HepG2 (cell line): Measurements from ENCODE around the gene AKAP12. TPM values are rescaled to one million over a fixed set of nuclear protein-coding genes. Genes with fewer than 3 reads are reported as not detected.

ENCODE experiments used
- ATAC-seq: fragments of 200-7000 bp; cut with Tn5 transposase; 3 replicates; pipeline ENCODE4 v1.9.1; 2020; ENCODE audit warnings: mild to moderate bottlenecking, moderate library complexity
- BruUV-seq: library from RNA; stranded (reverse); fragments of 400-500 nt; replicated peaks from 2 replicates; lab custom pipeline; 2021; lab: Mats Ljungman, UMichigan
- CTCF ChIA-PET: fragments of 300-600 bp; formaldehyde crosslinking; extraction: SDS; loops from one replicate; lab custom pipeline; 2021; ENCODE audit warnings: low total read pairs, inconsistent platforms, low intra/inter-chr PET ratio; lab: Yijun Ruan, JAX
- POLR2A ChIA-PET: fragments of 350-600 bp; sonication (Branson Sonifier 250); formaldehyde crosslinking; loops from one replicate; lab custom pipeline; 2020; ENCODE audit warnings: antibody characterized with exemption, inconsistent platforms; lab: Yijun Ruan, JAX
- DNase-seq: peaks from one replicate; pipeline ENCODE4 v3.0.0-alpha.2; 2015; ENCODE audit warnings: low spot score
- FAIRE-seq: peaks from 3 replicates; lab custom pipeline; 2011; peaks lifted over from hg19 to GRCh38; lab: Jason Lieb, UNC
- H2AFZ ChIP-seq: one replicate; pipeline ENCODE4 v1.6.1; 2011; ENCODE audit warnings: low read length, inconsistent platforms
- H3K27ac ChIP-seq: fragments of 300-600 bp; 3 replicates; pipeline ENCODE4 v1.8.0; 2011; ENCODE audit warnings: mixed run types, mild to moderate bottlenecking, mixed read lengths, low read length, inconsistent platforms; ENCODE audit not compliant: insufficient read depth; ENCODE audit errors: extremely low read length
- H3K27me3 ChIP-seq, 2 experiments: fragments of 200-600 bp in 1 of 2; 2 replicates in 1 of 2; 3 replicates in 1 of 2; pipeline versions ENCODE4 v1.6.0 to v1.8.0; 2011; ENCODE audit warnings: low read length in 2 of 2, mild to moderate bottlenecking in 2 of 2, moderate library complexity in 2 of 2, inconsistent platforms in 1 of 2; ENCODE audit not compliant: insufficient read depth in 2 of 2, control insufficient read depth in 1 of 2
- H3K36me3 ChIP-seq, 2 experiments: fragments of 200-600 bp in 1 of 2; replicated peaks in 1 of 2; 2 replicates in 1 of 2; 3 replicates in 1 of 2; pipeline versions ENCODE4 v1.5.1 to v1.8.0; 2011; ENCODE audit warnings: low read length in 2 of 2, inconsistent platforms in 1 of 2; ENCODE audit not compliant: insufficient read depth in 2 of 2, control insufficient read depth in 1 of 2
- H3K4me1 ChIP-seq: 2 replicates; pipeline ENCODE4 v1.5.1; 2012; ENCODE audit warnings: low read length, inconsistent platforms; ENCODE audit not compliant: insufficient read depth
- H3K4me2 ChIP-seq: 2 replicates; pipeline ENCODE4 v1.6.0; 2011; ENCODE audit warnings: low read depth, low read length, inconsistent platforms
- H3K4me3 ChIP-seq, 3 experiments: fragments of 200-600 bp in 1 of 3; sonication (generic), shearing (Covaris generic) in 1 of 3; replicated peaks in 1 of 3; 2 replicates each; pipeline ENCODE4 v1.5.1; 2011 to 2016; ENCODE audit warnings: low read length in 3 of 3, inconsistent platforms in 2 of 3, low read depth in 2 of 3, mild to moderate bottlenecking in 2 of 3, control low read depth in 1 of 3, mixed read lengths in 1 of 3; ENCODE audit not compliant: insufficient read depth in 1 of 3
- H3K79me2 ChIP-seq: one replicate; pipeline ENCODE4 v1.6.1; 2011; ENCODE audit warnings: low read length, inconsistent platforms; ENCODE audit not compliant: insufficient read depth
- H3K9ac ChIP-seq: 2 replicates; pipeline ENCODE4 v1.6.0; 2011; ENCODE audit warnings: mild to moderate bottlenecking, low read depth, low read length, inconsistent platforms; ENCODE audit not compliant: insufficient read depth
- H3K9me3 ChIP-seq: 2 replicates; pipeline ENCODE4 v1.5.1; 2012; ENCODE audit warnings: mild to moderate bottlenecking, low read length
- H4K20me1 ChIP-seq: 2 replicates; pipeline ENCODE4 v1.6.0; 2011; ENCODE audit warnings: inconsistent platforms, mild to moderate bottlenecking, low read length, moderate library complexity; ENCODE audit not compliant: insufficient read depth
- BRCA1 ChIP-seq: sonication (generic); formaldehyde crosslinking; IDR thresholded peaks from 2 replicates; pipeline ENCODE4 v1.4.0; 2020; ENCODE audit warnings: missing genetic modification reagents
- MXI1 ChIP-seq: IDR thresholded peaks from 3 replicates; pipeline ENCODE4 v1.6.1; 2012; ENCODE audit warnings: low read depth, low read length, inconsistent platforms, borderline replicate concordance
- RBM22 ChIP-seq: fragments of 200-400 bp; formaldehyde crosslinking; optimal IDR thresholded peaks from 2 replicates; pipeline ENCODE3; 2017; ENCODE audit warnings: mild to moderate bottlenecking, low read length, moderate library complexity
- SMAD9 ChIP-seq: sonication (generic); formaldehyde crosslinking; IDR thresholded peaks from 2 replicates; pipeline ENCODE4 v1.5.1; 2020; ENCODE audit warnings: mild to moderate bottlenecking, missing genetic modification reagents
- SRY ChIP-seq: sonication (generic); formaldehyde crosslinking; IDR thresholded peaks from 2 replicates; pipeline ENCODE4 v1.8.0; 2022; ENCODE audit warnings: mild to moderate bottlenecking, missing genetic modification reagents
- ZBTB38 ChIP-seq: sonication (generic); formaldehyde crosslinking; IDR thresholded peaks from 2 replicates; pipeline ENCODE4 v1.5.1; 2020; ENCODE audit warnings: mild to moderate bottlenecking, missing genetic modification reagents
- ZFY ChIP-seq: sonication (generic); formaldehyde crosslinking; IDR thresholded peaks from 2 replicates; pipeline ENCODE4 v1.4.0; 2020; ENCODE audit warnings: missing genetic modification reagents
- ZNF33A ChIP-seq: sonication (generic); formaldehyde crosslinking; IDR thresholded peaks from 2 replicates; pipeline ENCODE4 v1.5.1; 2020; ENCODE audit warnings: missing genetic modification reagents, mild to moderate bottlenecking, moderate library complexity, borderline replicate concordance
- ZNF460 ChIP-seq: sonication (generic); formaldehyde crosslinking; IDR thresholded peaks from 2 replicates; pipeline ENCODE4 v1.5.1; 2020; ENCODE audit warnings: missing genetic modification reagents, mild to moderate bottlenecking, borderline replicate concordance
- ZNF558 ChIP-seq: sonication (generic); formaldehyde crosslinking; IDR thresholded peaks from 2 replicates; pipeline ENCODE4 v1.9.0; 2022; ENCODE audit warnings: mild to moderate bottlenecking, missing genetic modification reagents, borderline replicate concordance
- ZNF589 ChIP-seq: sonication (generic); formaldehyde crosslinking; conservative IDR thresholded peaks from 2 replicates; pipeline ENCODE4 v1.8.0; 2022; ENCODE audit warnings: mild to moderate bottlenecking, moderate library complexity, missing genetic modification reagents
- WGBS: methylation state at CpG from one replicate; pipeline ENCODE4 v1.1.6; 2017; ENCODE audit warnings: low lambda C conversion rate; 5-methylcytosine and 5-hydroxymethylcytosine counted together
- in situ Hi-C: cut with HindIII; loops from 2 replicates; pipeline ENCODE4 v1.10.0; 2017; ENCODE audit warnings: low pct_unique_long_range_greater_than_20kb; ENCODE audit not compliant: extremely low pct_ligation_motif_present
- intact Hi-C: fragments of 100-400 bp; cut with micrococcal nuclease; formaldehyde crosslinking; loops from one replicate; pipeline ENCODE4 v1.10.0; 2022; ENCODE audit not compliant: unreplicated experiment
- polyA plus RNA-seq, 8 experiments: library from polyadenylated mRNA; depleted of rRNA in 3 of 8; stranded (reverse) in 7 of 8; unstranded in 1 of 8; fragments of >200 nt; fragmentation: Illumina TruSeq in 4 of 8; extraction: Trizol in 4 of 8; gene quantifications; 2 replicates each; pipeline versions ENCODE4 v1.2.1 to v1.2.3, GENCODE V29; 2011 to 2016; ENCODE audit warnings: low read depth in 4 of 8, missing spikeins in 1 of 8, mixed read lengths in 1 of 8; ENCODE audit not compliant: insufficient read depth in 1 of 8
- total RNA-seq, 5 experiments: library from RNA; depleted of rRNA; stranded (reverse); fragments of >200 nt; fragmentation: Illumina TruSeq; extraction: Trizol; gene quantifications; 2 replicates each; pipeline ENCODE4 v1.2.3, GENCODE V29; 2016; ENCODE audit warnings: low read depth in 1 of 5
- TF ChIP-seq, protein P1 (sequence below): sonication (generic); formaldehyde crosslinking; IDR thresholded peaks from 2 replicates; pipeline ENCODE4 v1.5.0; 2020; ENCODE audit warnings: mild to moderate bottlenecking, missing genetic modification reagents
- TF ChIP-seq, protein P2 (sequence below): sonication (generic); formaldehyde crosslinking; IDR thresholded peaks from 2 replicates; pipeline ENCODE4 v1.8.1; 2023; ENCODE audit warnings: mild to moderate bottlenecking, missing genetic modification reagents, borderline replicate concordance
- TF ChIP-seq, protein P3 (sequence below): sonication (generic); formaldehyde crosslinking; IDR thresholded peaks from 2 replicates; pipeline ENCODE4 v1.8.0; 2022; ENCODE audit warnings: missing genetic modification reagents, mild to moderate bottlenecking, inconsistent platforms, borderline replicate concordance
- TF ChIP-seq, protein P4 (sequence below): sonication (generic); formaldehyde crosslinking; conservative IDR thresholded peaks from 2 replicates; pipeline ENCODE4 v1.5.0; 2020; ENCODE audit warnings: missing genetic modification reagents

AKAP12 gene
- total and polyA plus RNA-seq, 2 of the 13 experiments (the other 11 are each of a cell fraction or from before 2014, with no cell fraction given), result 10.6 to 19.0 TPM

DNA sequence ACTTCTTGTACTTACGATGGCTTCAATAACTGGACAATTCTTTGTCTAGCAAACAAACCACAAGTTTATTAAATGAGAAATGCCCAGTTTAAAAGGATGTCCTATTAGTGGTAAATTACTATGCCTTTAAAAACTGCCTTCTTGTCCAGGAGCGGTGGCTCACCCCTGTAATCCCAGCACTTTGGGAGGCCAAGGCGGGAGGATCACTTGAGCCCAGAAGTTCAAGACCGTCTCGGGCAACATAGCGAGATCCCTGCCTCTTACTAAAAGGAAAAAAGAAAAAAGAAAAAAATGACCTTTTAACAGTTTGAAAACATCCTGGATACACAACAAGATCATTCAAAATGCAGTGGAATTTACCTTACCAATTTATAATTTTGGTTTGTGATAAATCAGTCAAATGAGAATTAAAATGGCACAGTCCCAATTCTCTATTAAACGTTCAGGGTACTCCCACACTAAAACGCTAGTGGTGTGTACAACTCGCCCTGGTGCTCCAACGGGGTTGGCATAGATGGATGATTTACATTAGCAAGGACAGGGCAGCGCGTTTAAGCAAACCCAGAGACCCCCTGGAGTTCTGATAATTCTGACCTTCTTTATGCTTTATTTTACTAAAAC is 149.3 kb downstream of the AKAP12 start (continued):
- TF ChIP-seq ZBTB38 (CRISPR knock-in tag) (peak; percentile 94), ZFY (CRISPR knock-in tag) (no peak), ZNF460 (CRISPR knock-in tag) (peak; percentile 77), BRCA1 (no peak), MXI1 (0 out of 3 replicates have a peak, but pooled peaks have one; percentile 7), ZNF33A (CRISPR knock-in tag) (0 out of 2 replicates have a peak, but pooled peaks have one; percentile 3), RBM22 (peak; percentile 18)
- TF ChIP-seq, protein P1, sequence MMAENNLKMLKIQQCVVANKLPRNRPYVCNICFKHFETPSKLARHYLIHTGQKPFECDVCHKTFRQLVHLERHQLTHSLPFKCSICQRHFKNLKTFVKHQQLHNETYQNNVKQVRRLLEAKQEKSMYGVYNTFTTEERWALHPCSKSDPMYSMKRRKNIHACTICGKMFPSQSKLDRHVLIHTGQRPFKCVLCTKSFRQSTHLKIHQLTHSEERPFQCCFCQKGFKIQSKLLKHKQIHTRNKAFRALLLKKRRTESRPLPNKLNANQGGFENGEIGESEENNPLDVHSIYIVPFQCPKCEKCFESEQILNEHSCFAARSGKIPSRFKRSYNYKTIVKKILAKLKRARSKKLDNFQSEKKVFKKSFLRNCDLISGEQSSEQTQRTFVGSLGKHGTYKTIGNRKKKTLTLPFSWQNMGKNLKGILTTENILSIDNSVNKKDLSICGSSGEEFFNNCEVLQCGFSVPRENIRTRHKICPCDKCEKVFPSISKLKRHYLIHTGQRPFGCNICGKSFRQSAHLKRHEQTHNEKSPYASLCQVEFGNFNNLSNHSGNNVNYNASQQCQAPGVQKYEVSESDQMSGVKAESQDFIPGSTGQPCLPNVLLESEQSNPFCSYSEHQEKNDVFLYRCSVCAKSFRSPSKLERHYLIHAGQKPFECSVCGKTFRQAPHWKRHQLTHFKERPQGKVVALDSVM, result peak; percentile 54; the same call in 1 of the 2 replicates
- TF ChIP-seq, protein P2, sequence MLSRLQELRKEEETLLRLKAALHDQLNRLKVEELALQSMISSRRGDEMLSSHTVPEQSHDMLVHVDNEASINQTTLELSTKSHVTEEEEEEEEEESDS (CRISPR knock-in tag), result 0 out of 2 replicates have a peak, but pooled peaks have one; percentile 10

DNA sequence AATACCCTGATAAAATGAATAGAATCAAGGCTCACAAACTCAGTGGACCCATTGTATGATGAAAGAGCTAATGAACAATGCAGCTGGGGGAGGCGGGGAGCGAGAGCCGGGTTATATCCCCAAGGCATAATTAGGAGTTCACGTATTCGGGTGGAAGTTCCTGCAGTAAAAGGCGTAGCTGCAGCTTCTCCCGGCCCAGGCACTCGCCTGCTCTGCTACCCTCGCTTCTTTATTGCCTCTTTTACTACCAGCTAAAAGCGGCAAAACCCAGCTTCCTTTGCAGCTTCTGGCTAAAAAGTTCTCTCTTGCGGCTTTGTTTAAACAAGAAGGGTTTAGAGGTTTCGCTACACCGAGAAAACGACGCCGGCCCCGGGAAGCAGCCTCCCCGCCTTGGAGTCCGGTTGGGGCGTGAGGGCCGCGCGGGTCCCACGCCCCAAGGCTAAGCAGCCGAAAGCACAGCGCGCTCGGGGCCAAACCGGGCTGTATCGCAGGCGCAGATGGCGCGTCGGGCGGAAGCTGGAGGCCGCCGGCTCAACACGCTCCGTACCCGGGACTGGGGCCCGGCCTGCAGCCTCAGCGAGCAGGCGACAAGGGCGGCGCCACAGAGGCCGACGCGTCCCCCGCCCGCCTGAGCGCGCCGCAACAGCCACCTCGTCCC is 150.0 kb downstream of the AKAP12 start:
- peak; percentile 88 for ATAC-seq
- no TSS peak for BruUV-seq
- 1% methylated on average over 45 of the region's 54 CpGs for WGBS
- peak overlapping the region; percentile 99 for H3K27ac ChIP-seq
- peaks cover 24% of the 10 kb centered on the region for H4K20me1 ChIP-seq
- H3K79me2 ChIP-seq, result peaks cover 75% of the 10 kb centered on the region
- H2AFZ ChIP-seq, result no peak overlapping the region
- peak; percentile 64 for DNase-seq
- H3K4me2 ChIP-seq, result peak overlapping the region; percentile 84
- no peaks in the 10 kb centered on the region for H3K9me3 ChIP-seq
- H3K4me1 ChIP-seq, result peaks cover 50% of the 10 kb centered on the region
- no peak for FAIRE-seq
- peak overlapping the region; percentile 97 for H3K9ac ChIP-seq
- CTCF ChIA-PET, result no interaction called here
- peaks cover 0 to 1% of the 10 kb centered on the region in 2 experiments; a peak in 1 of 5 replicates for H3K36me3 ChIP-seq
- intact Hi-C loops, result loop anchor here (1.0 to 10.0 kb wide), 4 partner anchors 17 to 1595 kb away; partner anchors contain the start of genes FBXO5 and RMND1
- in situ Hi-C loops, result no loop called here
- POLR2A ChIA-PET, result interaction anchor here (0.7 to 2.5 kb wide), 18 partner anchors 10 to 512 kb away, joined by 3 to 22 read pairs (median 3); partner anchors contain the start of gene RMND1
- H3K27me3 ChIP-seq, result no peaks in the 10 kb centered on the region; a peak in 1 of 5 replicates
- peak overlapping the region; percentile 91 to 98 (median 94) for H3K4me3 ChIP-seq
- TF ChIP-seq SRY (CRISPR knock-in tag) (peak; percentile 56; the same call in 1 of the 2 replicates), ZNF589 (CRISPR knock-in tag) (no peak), SMAD9 (CRISPR knock-in tag) (no peak), ZNF558 (peak; percentile 30; the same call in 1 of the 2 replicates)
- TF ChIP-seq, protein P3, sequence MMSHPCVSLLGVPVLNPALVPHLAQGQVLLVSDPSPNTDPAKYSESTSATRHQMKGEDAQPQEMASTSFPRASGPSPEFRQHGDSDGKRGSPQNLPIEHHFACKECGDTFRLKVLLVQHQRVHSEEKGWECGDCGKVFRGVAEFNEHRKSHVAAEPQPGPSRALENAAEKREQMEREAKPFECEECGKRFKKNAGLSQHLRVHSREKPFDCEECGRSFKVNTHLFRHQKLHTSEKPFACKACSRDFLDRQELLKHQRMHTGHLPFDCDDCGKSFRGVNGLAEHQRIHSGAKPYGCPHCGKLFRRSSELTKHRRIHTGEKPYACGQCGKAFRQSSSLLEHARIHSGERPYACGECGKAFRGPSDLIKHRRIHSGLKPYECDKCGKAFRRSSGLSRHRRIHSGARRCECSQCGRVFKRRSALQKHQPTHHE (CRISPR knock-in tag), result peak; percentile 86; the same call in 1 of the 2 replicates
- TF ChIP-seq, protein P4, sequence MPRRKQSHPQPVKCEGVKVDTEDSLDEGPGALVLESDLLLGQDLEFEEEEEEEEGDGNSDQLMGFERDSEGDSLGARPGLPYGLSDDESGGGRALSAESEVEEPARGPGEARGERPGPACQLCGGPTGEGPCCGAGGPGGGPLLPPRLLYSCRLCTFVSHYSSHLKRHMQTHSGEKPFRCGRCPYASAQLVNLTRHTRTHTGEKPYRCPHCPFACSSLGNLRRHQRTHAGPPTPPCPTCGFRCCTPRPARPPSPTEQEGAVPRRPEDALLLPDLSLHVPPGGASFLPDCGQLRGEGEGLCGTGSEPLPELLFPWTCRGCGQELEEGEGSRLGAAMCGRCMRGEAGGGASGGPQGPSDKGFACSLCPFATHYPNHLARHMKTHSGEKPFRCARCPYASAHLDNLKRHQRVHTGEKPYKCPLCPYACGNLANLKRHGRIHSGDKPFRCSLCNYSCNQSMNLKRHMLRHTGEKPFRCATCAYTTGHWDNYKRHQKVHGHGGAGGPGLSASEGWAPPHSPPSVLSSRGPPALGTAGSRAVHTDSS (CRISPR knock-in tag), result no peak
